Mesenchymal stem cell (in vitro differentiated cells and primary cell): Measurements from ENCODE around the gene GPSM1.

Source experiments
- DNase-seq: peaks from one replicate; pipeline ENCODE4 v3.0.0-alpha.2; 2013
- H2AFZ ChIP-seq: one replicate; pipeline ENCODE4 v1.6.1; 2013; ENCODE audit warnings: low read depth, mild to moderate bottlenecking, control low read depth, inconsistent platforms, low read length, moderate library complexity
- H2AK5ac ChIP-seq: 2 replicates; pipeline ENCODE4 v1.6.1; 2013; ENCODE audit warnings: low read length, moderate library complexity, mild to moderate bottlenecking, inconsistent platforms; ENCODE audit not compliant: severe bottlenecking
- H2BK120ac ChIP-seq: one replicate; pipeline ENCODE4 v1.6.1; 2013; ENCODE audit warnings: low read depth, mild to moderate bottlenecking, inconsistent platforms, low read length, moderate library complexity
- H2BK12ac ChIP-seq, 2 experiments: one replicate each; pipeline ENCODE4 v1.6.1; 2013; ENCODE audit warnings: inconsistent platforms in 2 of 2, low read length in 2 of 2, mild to moderate bottlenecking in 2 of 2, moderate library complexity in 2 of 2, control low read depth in 1 of 2
- H2BK15ac ChIP-seq: one replicate; pipeline ENCODE4 v1.6.1; 2013; ENCODE audit warnings: mild to moderate bottlenecking, low read depth, inconsistent platforms; ENCODE audit not compliant: poor library complexity, severe bottlenecking
- H2BK5ac ChIP-seq: 2 replicates; pipeline ENCODE4 v1.6.1; 2013; ENCODE audit warnings: low read depth, mild to moderate bottlenecking, low read length, control low read depth, inconsistent platforms; ENCODE audit not compliant: poor library complexity, severe bottlenecking
- H3K14ac ChIP-seq, 2 experiments: one replicate each; pipeline ENCODE4 v1.6.1; 2013; ENCODE audit warnings: inconsistent platforms in 2 of 2, low read length in 2 of 2, control low read depth in 1 of 2, mild to moderate bottlenecking in 1 of 2, moderate library complexity in 1 of 2
- H3K18ac ChIP-seq, 2 experiments: one replicate each; pipeline ENCODE4 v1.6.1; 2013; ENCODE audit warnings: inconsistent platforms in 2 of 2, low read length in 2 of 2, control low read depth in 1 of 2, low read depth in 1 of 2, mild to moderate bottlenecking in 1 of 2
- H3K23ac ChIP-seq, 2 experiments: one replicate each; pipeline ENCODE4 v1.6.1; 2013; ENCODE audit warnings: inconsistent platforms in 2 of 2, low read length in 2 of 2, mild to moderate bottlenecking in 2 of 2, moderate library complexity in 2 of 2, control low read depth in 1 of 2
- H3K27ac ChIP-seq: 2 replicates; pipeline ENCODE4 v1.5.1; 2013; ENCODE audit warnings: mild to moderate bottlenecking, moderate library complexity, low read length, control low read depth, inconsistent platforms; ENCODE audit not compliant: poor library complexity, severe bottlenecking
- H3K27me3 ChIP-seq, 2 experiments: 2 replicates each; pipeline versions ENCODE4 v1.6.1 to v1.7.0; 2013; ENCODE audit warnings: low read length in 2 of 2, mild to moderate bottlenecking in 2 of 2, moderate library complexity in 2 of 2, control low read depth in 1 of 2, inconsistent platforms in 1 of 2; ENCODE audit not compliant: control insufficient read depth in 1 of 2, insufficient read depth in 1 of 2
- H3K36me3 ChIP-seq, 2 experiments: 2 replicates each; pipeline versions ENCODE4 v1.6.1 to v1.7.0; 2013; ENCODE audit warnings: low read length in 2 of 2, control low read depth in 1 of 2, inconsistent platforms in 1 of 2, low read depth in 1 of 2, mild to moderate bottlenecking in 1 of 2; ENCODE audit not compliant: insufficient read depth in 2 of 2, control insufficient read depth in 1 of 2
- H3K4ac ChIP-seq, 2 experiments: one replicate each; pipeline ENCODE4 v1.6.1; 2013; ENCODE audit warnings: inconsistent platforms in 2 of 2, low read length in 2 of 2, mild to moderate bottlenecking in 2 of 2, moderate library complexity in 2 of 2, control low read depth in 1 of 2, low read depth in 1 of 2
- H3K4me1 ChIP-seq: 2 replicates; pipeline ENCODE4 v1.6.1; 2013; ENCODE audit warnings: low read depth, low read length, control low read depth; ENCODE audit not compliant: control insufficient read depth, insufficient read depth
- H3K4me2 ChIP-seq: 2 replicates; pipeline ENCODE4 v1.6.1; 2013; ENCODE audit warnings: low read length, mild to moderate bottlenecking, inconsistent platforms; ENCODE audit not compliant: poor library complexity, severe bottlenecking
- H3K4me3 ChIP-seq, 2 experiments: 2 replicates each; pipeline versions ENCODE4 v1.5.1 to v1.7.0; 2013; ENCODE audit warnings: low read length in 2 of 2, mild to moderate bottlenecking in 2 of 2, control low read depth in 1 of 2, low read depth in 1 of 2; ENCODE audit not compliant: insufficient read depth in 1 of 2
- H3K79me1 ChIP-seq: replicated peaks from 2 replicates; pipeline ENCODE4 v1.6.1; 2013; ENCODE audit warnings: mild to moderate bottlenecking, control low read depth, low read length, inconsistent platforms; ENCODE audit not compliant: poor library complexity, severe bottlenecking
- H3K9ac ChIP-seq: 2 replicates; pipeline ENCODE4 v1.7.0; 2013; ENCODE audit warnings: mild to moderate bottlenecking, low read length, moderate library complexity
- H3K9me3 ChIP-seq: 2 replicates; pipeline ENCODE4 v1.7.0; 2013; ENCODE audit warnings: mild to moderate bottlenecking, low read length; ENCODE audit not compliant: control insufficient read depth
- H4K8ac ChIP-seq: one replicate; pipeline ENCODE4 v1.6.1; 2013; ENCODE audit warnings: inconsistent platforms, mild to moderate bottlenecking, low read length, moderate library complexity
- H4K91ac ChIP-seq: one replicate; pipeline ENCODE4 v1.6.1; 2013; ENCODE audit warnings: mild to moderate bottlenecking, low read length, inconsistent platforms
- WGBS: methylation state at CpG from one replicate; pipeline ENCODE4 v1.1.7; 2013; ENCODE audit warnings: mixed read lengths; 5-methylcytosine and 5-hydroxymethylcytosine counted together

Gene GPSM1

DNA sequence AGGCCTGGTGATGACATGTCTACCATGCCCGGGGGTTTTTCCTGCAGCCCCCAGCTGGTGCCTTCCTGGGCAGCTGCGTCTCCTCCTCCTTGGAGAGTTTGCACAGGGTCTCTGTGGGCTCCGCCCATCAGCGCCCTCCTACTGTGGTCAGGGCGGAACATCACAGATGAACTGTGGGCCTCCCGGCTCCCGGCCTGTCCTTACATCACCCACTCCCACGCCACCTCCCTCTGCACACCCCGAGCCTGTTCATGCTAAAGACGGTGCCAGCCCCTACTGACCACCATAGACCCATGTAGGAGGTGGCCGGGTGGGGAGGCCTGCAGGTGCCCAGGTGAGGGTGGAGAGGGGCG, 12.6 kb downstream of the GPSM1 start:
- H3K27ac ChIP-seq: no peak overlapping the region
- no peak overlapping the region for H4K8ac ChIP-seq
- H3K4me1 ChIP-seq: peaks cover 50% of the 10 kb centered on the region
- H3K14ac ChIP-seq: no peak overlapping the region
- no peak overlapping the region for H3K9ac ChIP-seq
- H3K4me2 ChIP-seq: no peak overlapping the region
- no peak overlapping the region for H2BK5ac ChIP-seq
- no peak overlapping the region for H2BK15ac ChIP-seq
- H2BK120ac ChIP-seq: no peak overlapping the region
- H2BK12ac ChIP-seq: no peak overlapping the region
- WGBS: 100% methylated on average over 6 of the region's 12 CpGs
- no peak overlapping the region for H3K4ac ChIP-seq
- no peak for DNase-seq
- H3K36me3 ChIP-seq: peaks cover 50 to 91% of the 10 kb centered on the region in 2 experiments
- no peak overlapping the region for H3K4me3 ChIP-seq
- no peak overlapping the region for H2AFZ ChIP-seq
- H2AK5ac ChIP-seq: no peak overlapping the region
- H3K9me3 ChIP-seq: no peaks in the 10 kb centered on the region
- H3K27me3 ChIP-seq: no peaks in the 10 kb centered on the region
- no peak overlapping the region for H3K18ac ChIP-seq
- H3K23ac ChIP-seq: no peak overlapping the region
- no peak overlapping the region for H4K91ac ChIP-seq
- H3K79me1 ChIP-seq: peaks cover 15% of the 10 kb centered on the region

DNA sequence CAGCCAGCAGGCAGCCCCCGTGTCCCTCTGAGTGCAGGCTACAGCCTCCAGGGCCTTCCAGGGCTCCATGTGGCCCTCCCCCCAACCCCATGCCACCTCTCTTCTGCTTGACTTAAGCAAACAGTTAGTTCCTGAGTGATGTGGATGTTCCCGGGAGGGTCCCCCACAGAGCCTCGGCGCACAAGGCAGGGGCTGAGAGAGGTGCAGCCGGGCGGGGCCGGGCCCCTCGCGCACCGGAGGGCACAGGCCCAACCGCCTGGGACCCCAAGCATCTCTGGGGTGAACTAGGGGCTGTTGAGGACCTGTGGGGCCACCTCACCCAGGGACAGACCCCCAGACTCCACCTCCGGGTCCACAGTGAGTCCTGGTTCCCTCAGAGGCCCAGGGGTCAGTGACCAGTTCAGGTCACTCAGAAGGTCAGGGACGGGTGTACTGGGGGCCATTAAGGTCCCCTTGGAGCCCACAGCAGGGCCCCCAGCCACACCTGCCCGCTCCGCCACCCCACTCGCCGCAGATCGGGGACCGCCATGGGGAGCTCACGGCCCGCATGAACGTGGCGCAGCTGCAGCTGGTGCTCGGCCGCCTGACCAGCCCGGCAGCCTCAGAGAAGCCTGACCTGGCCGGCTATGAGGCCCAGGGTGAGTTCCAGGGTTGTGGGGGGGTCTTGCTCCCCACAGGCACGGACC, 13.2 kb downstream of the GPSM1 start:
- no peak overlapping the region for H3K18ac ChIP-seq
- no peak overlapping the region for H3K4ac ChIP-seq
- H3K4me1 ChIP-seq: peaks cover 50% of the 10 kb centered on the region
- H2AFZ ChIP-seq: no peak overlapping the region
- H3K9ac ChIP-seq: no peak overlapping the region
- H4K91ac ChIP-seq: no peak overlapping the region
- no peaks in the 10 kb centered on the region for H3K27me3 ChIP-seq
- no peak overlapping the region for H2BK12ac ChIP-seq
- no peak overlapping the region for H3K14ac ChIP-seq
- H3K36me3 ChIP-seq: peaks cover 50 to 91% of the 10 kb centered on the region in 2 experiments
- 98% methylated on average over 27 of the region's 28 CpGs for whole genome bisulfite sequencing
- no peak for DNase-seq
- no peak overlapping the region for H2BK5ac ChIP-seq
- H2BK15ac ChIP-seq: no peak overlapping the region
- no peak overlapping the region for H2AK5ac ChIP-seq
- H3K9me3 ChIP-seq: no peaks in the 10 kb centered on the region
- H3K27ac ChIP-seq: no peak overlapping the region
- no peak overlapping the region for H2BK120ac ChIP-seq
- H3K23ac ChIP-seq: no peak overlapping the region
- peaks cover 15% of the 10 kb centered on the region for H3K79me1 ChIP-seq
- H3K4me3 ChIP-seq: no peak overlapping the region
- H4K8ac ChIP-seq: no peak overlapping the region
- no peak overlapping the region for H3K4me2 ChIP-seq

DNA sequence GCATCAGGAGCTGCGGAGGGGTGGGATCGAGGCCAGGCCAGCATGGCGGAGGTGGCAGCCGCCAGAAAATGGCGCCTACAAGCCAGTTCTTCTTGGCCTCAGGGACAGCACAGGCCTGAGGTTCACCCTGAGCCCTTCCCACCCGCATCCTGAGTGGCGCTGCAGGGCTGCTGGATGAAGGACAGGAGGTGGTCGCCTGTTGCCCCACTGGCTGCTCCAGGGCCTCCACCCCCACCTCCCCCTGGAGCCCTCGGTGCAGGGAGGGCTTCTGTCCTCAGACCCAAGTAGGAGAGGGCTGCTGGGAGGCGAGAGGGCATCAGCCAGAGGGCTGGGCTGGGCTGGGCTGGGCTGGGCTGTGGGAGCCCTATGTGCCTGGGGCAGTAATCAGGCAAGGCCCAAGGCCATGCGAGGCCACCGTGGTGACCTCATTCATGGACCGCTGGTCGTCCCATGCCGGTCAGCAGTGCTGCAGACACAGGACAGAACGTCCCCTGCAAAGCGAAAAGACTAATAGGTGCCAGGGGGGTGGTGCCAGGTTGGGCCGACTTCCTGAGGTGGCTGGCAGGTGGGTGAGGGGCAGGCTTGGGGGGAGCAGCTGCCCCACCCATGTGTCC, 13.8 kb downstream of the GPSM1 start:
- no peak overlapping the region for H3K23ac ChIP-seq
- H3K79me1 ChIP-seq: peaks cover 15% of the 10 kb centered on the region
- no peak overlapping the region for H4K8ac ChIP-seq
- H2BK120ac ChIP-seq: no peak overlapping the region
- no peak overlapping the region for H4K91ac ChIP-seq
- peaks cover 50% of the 10 kb centered on the region for H3K4me1 ChIP-seq
- no peak overlapping the region for H3K4me2 ChIP-seq
- DNase-seq: no peak
- no peaks in the 10 kb centered on the region for H3K27me3 ChIP-seq
- H2BK15ac ChIP-seq: no peak overlapping the region
- H2BK5ac ChIP-seq: no peak overlapping the region
- no peak overlapping the region for H3K4me3 ChIP-seq
- WGBS: 91% methylated on average over 18 of the region's 18 CpGs
- no peak overlapping the region for H3K18ac ChIP-seq
- no peak overlapping the region for H3K14ac ChIP-seq
- no peak overlapping the region for H3K4ac ChIP-seq
- no peak overlapping the region for H3K9ac ChIP-seq
- H2AFZ ChIP-seq: no peak overlapping the region
- H2AK5ac ChIP-seq: no peak overlapping the region
- no peaks in the 10 kb centered on the region for H3K9me3 ChIP-seq
- H2BK12ac ChIP-seq: no peak overlapping the region
- no peak overlapping the region for H3K27ac ChIP-seq
- peaks cover 50 to 87% of the 10 kb centered on the region in 2 experiments for H3K36me3 ChIP-seq

- H3K18ac ChIP-seq: no peak overlapping the region
- no peak overlapping the region for H2BK5ac ChIP-seq
- no peaks in the 10 kb centered on the region for H3K9me3 ChIP-seq
- H3K4me1 ChIP-seq: peaks cover 48% of the 10 kb centered on the region
- no peak overlapping the region for H3K4ac ChIP-seq
- H3K4me2 ChIP-seq: no peak overlapping the region
- peaks cover 12% of the 10 kb centered on the region for H3K79me1 ChIP-seq
- no peak overlapping the region for H2AFZ ChIP-seq
- no peak overlapping the region for H3K9ac ChIP-seq
- no peak overlapping the region for H3K27ac ChIP-seq
- H2AK5ac ChIP-seq: no peak overlapping the region
- no peak overlapping the region for H2BK12ac ChIP-seq
- H2BK120ac ChIP-seq: no peak overlapping the region
- H2BK15ac ChIP-seq: no peak overlapping the region
- no peak overlapping the region for H4K91ac ChIP-seq
- H3K23ac ChIP-seq: no peak overlapping the region
- no peak overlapping the region for H3K4me3 ChIP-seq
- H3K14ac ChIP-seq: no peak overlapping the region
- no peak overlapping the region for H4K8ac ChIP-seq
- H3K36me3 ChIP-seq: peaks cover 44 to 81% of the 10 kb centered on the region in 2 experiments
- DNase-seq: no peak
- H3K27me3 ChIP-seq: no peaks in the 10 kb centered on the region
- 94% methylated on average over 9 of the region's 10 CpGs for WGBS
Measured at GRCh38 chr9:136341769-136342168, 14.4 kb downstream of the GPSM1 start.
